GM19351 (cell line): ENCODE results near the gene NRG4.
"Not testable (repeated sequence)": the region's sequence is repeated elsewhere in the genome, so short reads cannot be mapped to it uniquely, and the experiment has no call there.

Source experiments
- ATAC-seq: cut with Tn5 transposase; IDR thresholded peaks from one replicate; pipeline ENCODE4 v1.9.1; 2021; ENCODE audit warnings: mild to moderate bottlenecking, moderate library complexity; ENCODE audit not compliant: unreplicated experiment

Gene NRG4

GRCh38 chr15:76011627-76012551 lies at the start of gene NRG4:
NRG4 (minus strand) TSS chr15:76012424; CDS start chr15:76011230, 1,194 bp downstream.
- ATAC-seq, result no peak

GRCh38 chr15:76061700-76062099 lies 49.5 kb upstream of the NRG4 start:
- ATAC-seq, result no peak

DNA sequence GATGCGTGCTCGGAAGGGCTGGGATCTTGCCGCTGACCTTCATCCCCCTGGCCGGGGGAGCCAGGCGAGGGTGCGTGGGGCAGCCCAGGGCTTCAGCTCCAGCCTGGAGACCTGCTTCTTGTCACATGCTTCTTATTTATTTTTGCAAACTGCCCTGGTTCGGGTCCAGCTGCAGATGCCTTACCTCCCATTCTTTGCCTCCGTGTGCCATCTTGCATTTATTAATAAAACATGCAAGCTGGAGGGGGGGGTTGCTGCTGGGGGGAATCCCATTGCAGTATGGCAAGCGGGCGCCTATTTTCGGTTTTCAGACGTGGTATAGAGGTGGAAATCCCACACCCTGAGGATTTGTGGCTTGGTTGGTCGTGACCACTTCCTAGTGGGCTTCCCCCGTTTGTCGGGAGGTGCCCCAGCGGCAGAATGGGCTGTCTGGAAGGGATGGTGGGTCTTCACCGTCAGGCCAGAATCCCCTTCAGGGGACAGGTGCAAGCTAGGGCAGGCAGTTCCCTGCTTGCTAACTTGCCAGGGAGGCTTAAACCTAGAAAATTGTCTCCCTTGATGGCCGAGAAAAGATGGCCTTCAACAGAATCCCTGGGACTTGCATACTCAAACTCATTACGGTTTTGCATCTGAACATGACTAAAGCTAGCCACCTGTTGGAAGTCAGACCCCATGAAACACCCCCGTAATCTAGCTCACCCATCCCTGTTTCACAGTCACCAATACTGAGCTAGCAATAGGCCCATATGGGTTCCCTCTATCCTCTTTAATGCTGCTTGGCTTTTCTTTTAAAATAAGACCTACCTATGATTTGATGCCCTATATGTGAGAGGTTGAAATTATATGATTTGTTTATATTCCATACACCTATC lies 48.1 kb upstream of the NRG4 start:
- no peak for ATAC-seq

GRCh38 chr15:76059320-76060117 lies 47.3 kb upstream of the NRG4 start, which contains the start of gene TMEM266:
TMEM266 (plus strand) TSS chr15:76059985; CDS start chr15:76134264, 74,279 bp downstream.
- no peak for ATAC-seq

- no peak for ATAC-seq
Observed at GRCh38 chr15:76058714-76059319, 46.6 kb upstream of the NRG4 start.

- peak; percentile 14 for ATAC-seq
Observed at GRCh38 chr15:76057332-76058000, 45.2 kb upstream of the NRG4 start.

DNA sequence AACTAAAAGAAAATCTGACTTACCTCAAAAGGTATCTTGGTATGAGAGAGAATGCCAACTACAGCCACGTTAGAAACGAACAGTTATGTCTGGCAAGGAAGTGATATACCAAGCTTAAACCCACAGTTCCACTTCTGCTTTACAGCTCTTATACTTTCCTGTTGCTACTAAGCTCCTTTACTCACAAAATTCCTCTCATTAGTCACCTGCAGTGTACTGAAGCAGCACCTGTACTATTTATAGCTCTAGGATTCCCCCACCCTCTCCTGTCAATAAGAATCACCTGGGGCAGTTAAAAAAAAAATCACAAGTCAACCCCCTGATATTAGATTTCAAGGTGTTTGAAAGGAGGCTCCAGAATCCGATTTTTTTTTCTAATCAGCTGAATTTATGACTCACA lies 44.7 kb upstream of the NRG4 start:
- peak; percentile 60 for ATAC-seq

- not testable (repeated sequence) for ATAC-seq
Observed at GRCh38 chr15:76054201-76054600, 42.0 kb upstream of the NRG4 start.

DNA sequence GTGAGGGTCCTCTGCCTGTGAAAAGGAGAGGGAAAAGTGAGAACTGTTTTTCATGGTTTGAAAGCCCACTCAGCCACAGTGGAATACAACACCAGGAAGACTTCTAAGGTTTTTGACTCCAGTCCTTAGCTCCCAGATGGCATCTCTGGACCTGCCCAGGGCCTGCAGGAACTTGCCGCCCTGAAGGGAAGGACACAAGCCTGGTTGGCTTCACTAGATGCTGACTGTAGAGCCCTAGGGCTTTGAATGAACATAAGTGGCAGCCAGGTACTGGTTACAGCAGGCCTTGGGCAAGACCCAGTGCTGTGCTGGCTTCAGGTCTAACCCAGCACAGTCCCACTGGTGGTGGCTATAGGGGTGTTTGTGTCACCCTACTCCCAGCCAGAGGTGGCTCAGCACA lies 26.3 kb upstream of the NRG4 start:
- no peak for ATAC-seq

DNA sequence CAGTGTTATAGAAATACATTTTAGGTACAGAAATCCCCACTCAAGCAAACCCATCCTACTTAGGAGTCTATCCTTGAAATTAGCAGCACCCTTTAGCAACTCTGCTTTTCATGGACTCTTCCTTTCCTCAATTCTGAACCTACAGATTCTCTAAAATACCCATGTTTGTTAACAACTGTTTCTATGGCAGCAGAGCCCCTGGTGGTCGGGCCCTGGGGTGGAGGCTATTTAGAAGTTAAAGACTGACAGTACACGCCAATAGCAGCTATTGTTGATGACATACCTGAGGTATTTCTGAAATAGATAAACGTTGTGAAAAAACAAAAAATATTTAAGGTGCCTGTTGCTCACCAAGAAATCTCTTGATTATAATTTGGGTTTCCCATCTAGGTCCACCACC lies 23.4 kb upstream of the NRG4 start:
- no peak for ATAC-seq

GRCh38 chr15:76034111-76034510 lies 21.9 kb upstream of the NRG4 start:
- ATAC-seq, result no peak

GRCh38 chr15:76033438-76033837 lies 21.2 kb upstream of the NRG4 start:
- no peak for ATAC-seq

- ATAC-seq, result no peak
Observed at GRCh38 chr15:76032046-76032445, 19.8 kb upstream of the NRG4 start.

- no peak for ATAC-seq
Observed at GRCh38 chr15:76024021-76024768, 12.0 kb upstream of the NRG4 start.

GRCh38 chr15:76013470-76013869 lies 1.2 kb upstream of the NRG4 start:
- ATAC-seq, result not testable (repeated sequence)

GRCh38 chr15:76010613-76011012 lies 1.6 kb downstream of the NRG4 start:
- ATAC-seq, result no peak

DNA sequence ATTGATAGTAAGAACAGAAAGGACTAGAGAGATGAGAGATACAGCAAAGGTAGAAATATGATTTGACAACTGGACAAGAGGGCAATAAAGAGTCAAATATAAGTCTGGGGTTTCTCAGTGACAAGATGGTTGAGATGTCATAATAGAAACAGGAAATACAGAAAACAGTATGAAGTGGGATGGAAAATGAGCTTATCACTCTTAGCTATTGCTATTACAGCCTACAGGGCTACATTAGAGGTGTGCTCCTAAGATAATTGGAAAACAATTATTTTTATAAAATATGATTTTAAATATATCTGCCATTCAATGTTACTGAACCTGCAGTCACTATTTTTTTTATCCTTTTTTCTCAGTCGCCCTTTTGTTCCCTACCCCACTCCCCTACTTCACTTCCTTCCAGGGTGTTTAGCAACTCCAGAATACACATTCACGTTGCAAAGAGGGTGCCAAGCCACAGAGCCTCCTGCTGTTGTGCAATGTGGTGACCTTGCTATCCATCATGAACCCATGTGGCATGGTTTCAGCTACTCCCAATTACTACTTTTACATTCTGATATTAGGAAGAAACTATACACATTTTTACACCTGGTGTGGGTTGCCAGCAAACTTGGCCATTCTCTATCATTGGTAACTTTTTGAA lies 6.0 kb downstream of the NRG4 start:
- ATAC-seq, result no peak

GRCh38 chr15:76003364-76003763 lies 8.9 kb downstream of the NRG4 start:
- no peak for ATAC-seq

GRCh38 chr15:75995611-75996010 lies 16.6 kb downstream of the NRG4 start:
- no peak for ATAC-seq
